Measurements from ENCODE around the gene COLEC11.

GRCh38 chr2:3643371-3644245 lies 48.7 kb downstream of the COLEC11 start:
- no peak for TF ChIP-seq CSRNP3 (CRISPR knock-in tag; IDR thresholded peaks at IDR 0.05)
- TF ChIP-seq CREB5 (CRISPR knock-in tag; IDR thresholded peaks at IDR 0.05; ENCODE audit: low read depth): no peak
- no peak for TF ChIP-seq CSDC2 (CRISPR knock-in tag; IDR thresholded peaks at IDR 0.05)
- no peak for TF ChIP-seq PPARA (CRISPR knock-in tag; IDR thresholded peaks at IDR 0.05; ENCODE audit: borderline replicate concordance)
- TF ChIP-seq ZC3H10 (CRISPR knock-in tag; IDR thresholded peaks at IDR 0.05): no peak
- no peak for TF ChIP-seq ZFP30 (CRISPR knock-in tag; IDR thresholded peaks at IDR 0.05)
- no peak for TF ChIP-seq RARB (CRISPR knock-in tag; IDR thresholded peaks at IDR 0.05)
- TF ChIP-seq PATZ1 (CRISPR knock-in tag; IDR thresholded peaks at IDR 0.05; ENCODE audit: borderline replicate concordance): no peak
- TF ChIP-seq ZFP3 (CRISPR knock-in tag; IDR thresholded peaks at IDR 0.05): no peak
- TF ChIP-seq ARNTL (CRISPR knock-in tag; IDR thresholded peaks at IDR 0.05; ENCODE audit: borderline replicate concordance, low read depth): no peak
